ENCODE results near the gene FZD7.

DNA sequence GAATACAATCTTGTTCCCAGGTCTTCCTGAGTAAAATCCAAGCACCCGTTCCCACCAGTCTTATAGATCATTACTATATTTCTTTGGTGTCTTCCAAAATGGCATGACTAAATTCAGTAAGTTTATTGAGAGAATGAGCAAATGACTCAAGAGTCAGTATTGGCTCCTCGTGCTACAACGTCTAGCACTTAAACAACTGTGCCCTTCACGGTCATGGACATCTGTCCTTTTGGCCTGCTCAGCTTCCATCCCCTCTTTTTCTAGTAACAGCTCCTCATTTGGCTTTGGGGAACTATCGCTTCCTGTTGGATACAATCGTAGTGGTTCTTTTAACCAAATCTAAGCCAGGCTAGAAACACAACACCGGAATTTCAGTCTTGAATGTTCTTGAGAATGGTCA is 24.1 kb upstream of the FZD7 start:
- TF ChIP-seq POLR2AphosphoS5 (IDR thresholded peaks at IDR 0.05; ENCODE audit: low read depth, low read length) (no peak), RAD21 (IDR thresholded peaks at IDR 0.05; ENCODE audit: low read depth) (no peak), POLR2A (IDR thresholded peaks at IDR 0.05; ENCODE audit: borderline replicate concordance, extremely low read depth, insufficient read depth, insufficient read length) (no peak), EGR1 (IDR thresholded peaks at IDR 0.05; ENCODE audit: low read depth) (no peak), YY1 (IDR thresholded peaks at IDR 0.05; ENCODE audit: extremely low read depth, insufficient replicate concordance, low read depth, low read length) (no peak), ZFX (IDR thresholded peaks at IDR 0.05) (no peak), SIN3A (IDR thresholded peaks at IDR 0.05; ENCODE audit: low read depth) (no peak), EZH2 (IDR thresholded peaks at IDR 0.05) (no peak)
- TF ChIP-seq, protein P1, sequence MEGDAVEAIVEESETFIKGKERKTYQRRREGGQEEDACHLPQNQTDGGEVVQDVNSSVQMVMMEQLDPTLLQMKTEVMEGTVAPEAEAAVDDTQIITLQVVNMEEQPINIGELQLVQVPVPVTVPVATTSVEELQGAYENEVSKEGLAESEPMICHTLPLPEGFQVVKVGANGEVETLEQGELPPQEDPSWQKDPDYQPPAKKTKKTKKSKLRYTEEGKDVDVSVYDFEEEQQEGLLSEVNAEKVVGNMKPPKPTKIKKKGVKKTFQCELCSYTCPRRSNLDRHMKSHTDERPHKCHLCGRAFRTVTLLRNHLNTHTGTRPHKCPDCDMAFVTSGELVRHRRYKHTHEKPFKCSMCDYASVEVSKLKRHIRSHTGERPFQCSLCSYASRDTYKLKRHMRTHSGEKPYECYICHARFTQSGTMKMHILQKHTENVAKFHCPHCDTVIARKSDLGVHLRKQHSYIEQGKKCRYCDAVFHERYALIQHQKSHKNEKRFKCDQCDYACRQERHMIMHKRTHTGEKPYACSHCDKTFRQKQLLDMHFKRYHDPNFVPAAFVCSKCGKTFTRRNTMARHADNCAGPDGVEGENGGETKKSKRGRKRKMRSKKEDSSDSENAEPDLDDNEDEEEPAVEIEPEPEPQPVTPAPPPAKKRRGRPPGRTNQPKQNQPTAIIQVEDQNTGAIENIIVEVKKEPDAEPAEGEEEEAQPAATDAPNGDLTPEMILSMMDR (IDR thresholded peaks at IDR 0.05 in 2 of 3, conservative IDR thresholded peaks at IDR 0.05 in 1 of 3; ENCODE audit: borderline replicate concordance in 1 of 3, insufficient read depth in 1 of 3, low read depth in 2 of 3, low read length in 2 of 3), result no peak
- TF ChIP-seq, protein P2, sequence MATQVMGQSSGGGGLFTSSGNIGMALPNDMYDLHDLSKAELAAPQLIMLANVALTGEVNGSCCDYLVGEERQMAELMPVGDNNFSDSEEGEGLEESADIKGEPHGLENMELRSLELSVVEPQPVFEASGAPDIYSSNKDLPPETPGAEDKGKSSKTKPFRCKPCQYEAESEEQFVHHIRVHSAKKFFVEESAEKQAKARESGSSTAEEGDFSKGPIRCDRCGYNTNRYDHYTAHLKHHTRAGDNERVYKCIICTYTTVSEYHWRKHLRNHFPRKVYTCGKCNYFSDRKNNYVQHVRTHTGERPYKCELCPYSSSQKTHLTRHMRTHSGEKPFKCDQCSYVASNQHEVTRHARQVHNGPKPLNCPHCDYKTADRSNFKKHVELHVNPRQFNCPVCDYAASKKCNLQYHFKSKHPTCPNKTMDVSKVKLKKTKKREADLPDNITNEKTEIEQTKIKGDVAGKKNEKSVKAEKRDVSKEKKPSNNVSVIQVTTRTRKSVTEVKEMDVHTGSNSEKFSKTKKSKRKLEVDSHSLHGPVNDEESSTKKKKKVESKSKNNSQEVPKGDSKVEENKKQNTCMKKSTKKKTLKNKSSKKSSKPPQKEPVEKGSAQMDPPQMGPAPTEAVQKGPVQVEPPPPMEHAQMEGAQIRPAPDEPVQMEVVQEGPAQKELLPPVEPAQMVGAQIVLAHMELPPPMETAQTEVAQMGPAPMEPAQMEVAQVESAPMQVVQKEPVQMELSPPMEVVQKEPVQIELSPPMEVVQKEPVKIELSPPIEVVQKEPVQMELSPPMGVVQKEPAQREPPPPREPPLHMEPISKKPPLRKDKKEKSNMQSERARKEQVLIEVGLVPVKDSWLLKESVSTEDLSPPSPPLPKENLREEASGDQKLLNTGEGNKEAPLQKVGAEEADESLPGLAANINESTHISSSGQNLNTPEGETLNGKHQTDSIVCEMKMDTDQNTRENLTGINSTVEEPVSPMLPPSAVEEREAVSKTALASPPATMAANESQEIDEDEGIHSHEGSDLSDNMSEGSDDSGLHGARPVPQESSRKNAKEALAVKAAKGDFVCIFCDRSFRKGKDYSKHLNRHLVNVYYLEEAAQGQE (IDR thresholded peaks at IDR 0.05; ENCODE audit: low read depth), result no peak
- TF ChIP-seq, protein P3, sequence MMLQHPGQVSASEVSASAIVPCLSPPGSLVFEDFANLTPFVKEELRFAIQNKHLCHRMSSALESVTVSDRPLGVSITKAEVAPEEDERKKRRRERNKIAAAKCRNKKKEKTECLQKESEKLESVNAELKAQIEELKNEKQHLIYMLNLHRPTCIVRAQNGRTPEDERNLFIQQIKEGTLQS (IDR thresholded peaks at IDR 0.05), result no peak

Measured in HCT116 (cell line).